ENCODE data around the gene ATP11C.

The ATP11C gene

DNA sequence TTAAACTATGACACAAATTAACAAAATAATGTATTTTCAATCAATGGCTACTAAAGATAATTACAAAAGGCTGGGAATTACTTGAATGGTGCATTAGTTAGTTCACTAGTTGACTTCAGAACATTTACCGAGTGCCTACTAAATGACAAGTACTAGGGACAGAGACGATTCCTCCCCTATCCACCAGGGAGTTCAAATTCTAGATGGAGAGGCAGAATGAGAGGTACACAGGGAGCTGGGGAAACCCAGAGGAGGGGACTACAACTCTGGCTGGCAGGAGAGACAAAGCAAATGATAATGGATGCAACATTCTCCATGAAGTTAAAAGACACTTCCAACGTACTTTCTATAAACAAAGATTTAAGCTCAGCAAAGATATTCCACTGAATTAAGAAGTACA, 181.8 kb downstream of the ATP11C start:
- Histone ChIP-seq H2AFZ (no peak overlapping the region), H3K36me3 (ENCODE audit: control insufficient read depth, insufficient read depth, low read length) (no peaks in the 10 kb centered on the region), H3K27ac (no peak overlapping the region), H3K79me2 (no peaks in the 10 kb centered on the region), H3K27me3 (ENCODE audit: control insufficient read depth, insufficient read depth, low read length) (no peaks in the 10 kb centered on the region), H3K4me2 (ENCODE audit: low read length) (no peak overlapping the region), H3K4me3 (ENCODE audit: low read depth, low read length) (no peak overlapping the region), H3K9me3 (ENCODE audit: control insufficient read depth, low read length) (no peaks in the 10 kb centered on the region), H3K9ac (no peak overlapping the region), H3K4me1 (no peaks in the 10 kb centered on the region)
- TF ChIP-seq, protein P1, sequence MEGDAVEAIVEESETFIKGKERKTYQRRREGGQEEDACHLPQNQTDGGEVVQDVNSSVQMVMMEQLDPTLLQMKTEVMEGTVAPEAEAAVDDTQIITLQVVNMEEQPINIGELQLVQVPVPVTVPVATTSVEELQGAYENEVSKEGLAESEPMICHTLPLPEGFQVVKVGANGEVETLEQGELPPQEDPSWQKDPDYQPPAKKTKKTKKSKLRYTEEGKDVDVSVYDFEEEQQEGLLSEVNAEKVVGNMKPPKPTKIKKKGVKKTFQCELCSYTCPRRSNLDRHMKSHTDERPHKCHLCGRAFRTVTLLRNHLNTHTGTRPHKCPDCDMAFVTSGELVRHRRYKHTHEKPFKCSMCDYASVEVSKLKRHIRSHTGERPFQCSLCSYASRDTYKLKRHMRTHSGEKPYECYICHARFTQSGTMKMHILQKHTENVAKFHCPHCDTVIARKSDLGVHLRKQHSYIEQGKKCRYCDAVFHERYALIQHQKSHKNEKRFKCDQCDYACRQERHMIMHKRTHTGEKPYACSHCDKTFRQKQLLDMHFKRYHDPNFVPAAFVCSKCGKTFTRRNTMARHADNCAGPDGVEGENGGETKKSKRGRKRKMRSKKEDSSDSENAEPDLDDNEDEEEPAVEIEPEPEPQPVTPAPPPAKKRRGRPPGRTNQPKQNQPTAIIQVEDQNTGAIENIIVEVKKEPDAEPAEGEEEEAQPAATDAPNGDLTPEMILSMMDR (IDR thresholded peaks at IDR 0.05): no peak

DNA sequence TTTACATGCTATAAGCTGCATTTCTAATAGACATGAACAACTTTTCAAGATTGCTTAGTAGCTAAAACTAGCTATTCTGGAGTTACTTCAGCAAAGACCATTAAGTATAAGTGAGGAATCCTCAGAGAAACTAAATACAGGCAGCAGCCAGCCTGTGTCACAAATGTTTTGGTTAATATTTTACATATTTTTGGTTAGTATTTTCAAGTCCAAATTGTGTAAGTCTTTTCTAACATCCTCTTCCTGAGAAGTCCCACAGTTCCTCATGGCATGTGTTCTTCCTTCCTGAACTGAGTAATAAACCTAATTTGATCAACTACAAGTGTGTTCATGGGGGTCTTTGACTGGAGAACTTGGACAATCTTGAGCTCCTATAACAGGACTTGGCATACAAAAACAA, 182.5 kb downstream of the ATP11C start:
- H3K4me1 ChIP-seq: no peaks in the 10 kb centered on the region
- H3K27me3 ChIP-seq (ENCODE audit: control insufficient read depth, insufficient read depth, low read length): no peaks in the 10 kb centered on the region
- H2AFZ ChIP-seq: no peak overlapping the region
- H3K9ac ChIP-seq: no peak overlapping the region
- H3K36me3 ChIP-seq (ENCODE audit: control insufficient read depth, insufficient read depth, low read length): no peaks in the 10 kb centered on the region
- no peak overlapping the region for H3K27ac ChIP-seq
- no peak overlapping the region for H3K4me3 ChIP-seq (ENCODE audit: low read depth, low read length)
- no peaks in the 10 kb centered on the region for H3K9me3 ChIP-seq (ENCODE audit: control insufficient read depth, low read length)
- no peak overlapping the region for H3K4me2 ChIP-seq (ENCODE audit: low read length)
- TF ChIP-seq, protein P1 (IDR thresholded peaks at IDR 0.05): no peak
- no peaks in the 10 kb centered on the region for H3K79me2 ChIP-seq

DNA sequence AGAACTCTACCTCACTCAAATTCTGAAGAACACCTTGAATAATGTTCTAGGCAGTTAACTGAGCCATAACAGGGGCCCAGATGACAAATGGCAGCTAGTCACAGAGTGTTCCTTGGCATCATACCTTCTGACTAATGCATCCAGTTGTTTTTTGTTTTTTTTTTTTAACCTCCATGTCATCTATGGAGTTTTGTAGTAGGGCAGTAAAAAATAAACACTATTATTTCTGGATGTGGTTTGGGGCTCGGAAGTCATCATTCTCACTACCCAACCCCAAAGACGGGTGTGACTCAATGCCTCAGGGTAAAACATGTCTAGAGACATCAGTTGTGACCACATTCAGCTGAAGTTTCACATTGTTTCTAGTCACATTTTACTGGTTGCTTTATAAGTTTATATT, 193.7 kb downstream of the ATP11C start:
- no peaks in the 10 kb centered on the region for H3K36me3 ChIP-seq (ENCODE audit: control insufficient read depth, insufficient read depth, low read length)
- no peak overlapping the region for H2AFZ ChIP-seq
- no peak overlapping the region for H3K27ac ChIP-seq
- no peaks in the 10 kb centered on the region for H3K9me3 ChIP-seq (ENCODE audit: control insufficient read depth, low read length)
- H3K4me2 ChIP-seq (ENCODE audit: low read length): no peak overlapping the region
- TF ChIP-seq, protein P1 (IDR thresholded peaks at IDR 0.05): no peak
- H3K4me3 ChIP-seq (ENCODE audit: low read depth, low read length): no peak overlapping the region
- H3K4me1 ChIP-seq: no peaks in the 10 kb centered on the region
- H3K9ac ChIP-seq: no peak overlapping the region
- no peaks in the 10 kb centered on the region for H3K79me2 ChIP-seq
- H3K27me3 ChIP-seq (ENCODE audit: control insufficient read depth, insufficient read depth, low read length): no peaks in the 10 kb centered on the region

DNA sequence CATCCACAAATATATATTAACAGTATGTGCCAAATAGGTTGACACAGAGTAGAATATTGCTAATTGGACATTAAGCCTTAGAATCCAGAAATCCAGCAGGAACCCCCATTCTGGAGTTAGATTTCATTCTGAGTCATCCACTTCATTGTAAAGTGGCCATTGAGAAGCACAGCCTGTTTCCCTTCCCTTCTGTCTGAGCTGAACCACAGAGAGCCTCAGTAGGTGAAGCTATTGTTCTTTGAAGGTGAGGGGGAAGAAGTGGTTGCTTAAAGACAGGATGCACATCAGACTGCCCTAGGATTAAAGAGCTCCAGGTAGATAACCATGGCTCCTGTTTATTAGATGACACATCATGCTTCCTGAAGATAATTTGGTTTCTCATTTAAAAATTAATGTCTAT, 194.3 kb downstream of the ATP11C start:
- TF ChIP-seq, protein P1 (IDR thresholded peaks at IDR 0.05): no peak
- Histone ChIP-seq H3K79me2 (no peaks in the 10 kb centered on the region), H3K4me1 (no peaks in the 10 kb centered on the region), H3K27me3 (ENCODE audit: control insufficient read depth, insufficient read depth, low read length) (no peaks in the 10 kb centered on the region), H3K9me3 (ENCODE audit: control insufficient read depth, low read length) (no peaks in the 10 kb centered on the region), H3K27ac (no peak overlapping the region), H2AFZ (no peak overlapping the region), H3K4me3 (ENCODE audit: low read depth, low read length) (no peak overlapping the region), H3K36me3 (ENCODE audit: control insufficient read depth, insufficient read depth, low read length) (no peaks in the 10 kb centered on the region), H3K4me2 (ENCODE audit: low read length) (no peak overlapping the region), H3K9ac (no peak overlapping the region)

DNA sequence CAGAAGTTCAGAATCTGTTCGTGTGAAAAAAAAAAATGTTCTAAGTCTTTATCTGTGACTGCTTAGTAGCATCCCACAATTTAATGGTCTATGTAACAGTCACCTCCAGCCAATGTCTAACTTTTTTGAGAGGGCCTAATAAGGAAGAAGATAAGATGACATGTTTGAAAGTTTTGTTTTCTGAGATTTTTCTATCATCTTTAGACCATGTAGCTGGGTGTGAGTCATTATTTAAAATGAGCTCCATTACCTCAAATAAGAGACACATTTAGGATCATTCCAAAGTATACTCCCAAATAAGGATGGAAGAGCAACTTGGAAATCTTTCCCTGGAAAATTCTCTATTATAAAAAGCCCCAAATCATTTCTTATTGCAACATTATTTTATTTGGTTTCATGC, 196.7 kb downstream of the ATP11C start:
- no peaks in the 10 kb centered on the region for H3K36me3 ChIP-seq (ENCODE audit: control insufficient read depth, insufficient read depth, low read length)

More for the DNA sequence above, 196.7 kb downstream of the ATP11C start:
- H3K79me2 ChIP-seq: no peaks in the 10 kb centered on the region
- no peak overlapping the region for H3K4me2 ChIP-seq (ENCODE audit: low read length)
- no peak overlapping the region for H2AFZ ChIP-seq
- H3K27ac ChIP-seq: no peak overlapping the region
- no peaks in the 10 kb centered on the region for H3K9me3 ChIP-seq (ENCODE audit: control insufficient read depth, low read length)
- H3K4me1 ChIP-seq: no peaks in the 10 kb centered on the region
- no peaks in the 10 kb centered on the region for H3K27me3 ChIP-seq (ENCODE audit: control insufficient read depth, insufficient read depth, low read length)
- TF ChIP-seq, protein P1 (IDR thresholded peaks at IDR 0.05): no peak
- no peak overlapping the region for H3K9ac ChIP-seq
- no peak overlapping the region for H3K4me3 ChIP-seq (ENCODE audit: low read depth, low read length)
